Common myeloid progenitor, CD34-positive (primary cell): ENCODE data around the gene PRDM16.

Source experiments
- CTCF ChIA-PET: fragments of 350-600 bp; sonication (Branson Sonifier 250); formaldehyde crosslinking; loops from one replicate; lab custom pipeline; 2021; ENCODE audit warnings: antibody characterized with exemption; lab: Charles Lee
- POLR2A ChIA-PET: fragments of 350-600 bp; sonication (Branson Sonifier 250); formaldehyde crosslinking; loops from one replicate; lab custom pipeline; 2021; ENCODE audit warnings: antibody characterized with exemption; lab: Charles Lee
- DNase-seq, 3 donors: peaks; one replicate each; pipeline versions ENCODE4 v3.0.0 to v3.0.0-alpha.2; 2013
- H3K27ac ChIP-seq, 2 experiments: 1 replicate in 1 of 2; 2 replicates in 1 of 2; pipeline ENCODE4 v1.7.0; 2013; ENCODE audit warnings: inconsistent platforms in 2 of 2, low read length in 2 of 2, mild to moderate bottlenecking in 2 of 2, low read depth in 1 of 2, moderate library complexity in 1 of 2; ENCODE audit not compliant: severe bottlenecking in 2 of 2, insufficient read depth in 1 of 2, poor library complexity in 1 of 2
- H3K27me3 ChIP-seq, 5 experiments: replicated peaks in 2 of 5; 1 replicate in 3 of 5; 2 replicates in 2 of 5; pipeline versions ENCODE4 v1.6.1 to v1.7.0; 2013; ENCODE audit warnings: low read length in 4 of 5, mild to moderate bottlenecking in 2 of 5, moderate library complexity in 2 of 5, inconsistent platforms in 1 of 5; ENCODE audit not compliant: insufficient read depth in 5 of 5, control insufficient read depth in 4 of 5
- H3K36me3 ChIP-seq, 4 experiments: 1 replicate in 2 of 4; 2 replicates in 2 of 4; pipeline versions ENCODE4 v1.6.1 to v1.7.0; 2013; ENCODE audit warnings: low read length in 3 of 4, control low read depth in 1 of 4, mild to moderate bottlenecking in 1 of 4; ENCODE audit not compliant: control insufficient read depth in 4 of 4, insufficient read depth in 4 of 4
- H3K4me1 ChIP-seq, 4 experiments: 1 replicate in 3 of 4; 2 replicates in 1 of 4; pipeline versions ENCODE4 v1.6.1 to v1.7.1; 2013; ENCODE audit warnings: low read length in 3 of 4, mild to moderate bottlenecking in 3 of 4, control low read depth in 1 of 4, inconsistent platforms in 1 of 4, moderate library complexity in 1 of 4; ENCODE audit not compliant: control insufficient read depth in 4 of 4, insufficient read depth in 4 of 4; ENCODE audit errors: control extremely low read depth in 1 of 4
- H3K4me3 ChIP-seq, 7 experiments: 1 replicate in 4 of 7; 2 replicates in 3 of 7; pipeline versions ENCODE4 v1.5.1 to v1.7.0; 2013; ENCODE audit warnings: mild to moderate bottlenecking in 7 of 7, low read length in 6 of 7, moderate library complexity in 6 of 7, inconsistent platforms in 2 of 7, low read depth in 2 of 7, control low read depth in 1 of 7; ENCODE audit not compliant: insufficient read depth in 4 of 7, control insufficient read depth in 1 of 7; ENCODE audit errors: extremely low read depth in 1 of 7
- H3K9me3 ChIP-seq, 5 experiments: 1 replicate in 4 of 5; 2 replicates in 1 of 5; pipeline versions ENCODE4 v1.6.1 to v1.7.1; 2013; ENCODE audit warnings: low read length in 4 of 5, mild to moderate bottlenecking in 2 of 5, inconsistent platforms in 1 of 5, low read depth in 1 of 5, moderate library complexity in 1 of 5; ENCODE audit not compliant: control insufficient read depth in 4 of 5, insufficient read depth in 2 of 5; ENCODE audit errors: control extremely low read depth in 1 of 5
- WGBS: methylation state at CpG from one replicate; pipeline ENCODE4 v1.1.5; 2013; ENCODE audit not compliant: insufficient coverage; 5-methylcytosine and 5-hydroxymethylcytosine counted together

The PRDM16 gene

GRCh38 chr1:3207217-3207848 is 138.3 kb downstream of the PRDM16 start:
- 59% methylated on average over 25 of the region's 26 CpGs for WGBS
- Histone ChIP-seq H3K4me1 (peaks cover 0 to 13% (median 5%) of the 10 kb centered on the region in 4 experiments), H3K27me3 (no peaks in the 10 kb centered on the region), H3K4me3 (peak overlapping the region in 2 of 7 experiments; percentile 28 to 57), H3K27ac (no peak overlapping the region), H3K36me3 (peaks cover 0 to 4% (median 0%) of the 10 kb centered on the region in 4 experiments), H3K9me3 (no peaks in the 10 kb centered on the region)
- CTCF ChIA-PET = interaction anchor here (0.8 to 1.6 kb wide), 5 partner anchors 9 to 24 kb away, joined by 3 to 4 read pairs (median 3); no protein-coding TSS in a partner anchor
- DNase-seq = peak; percentile 37 to 56 (median 51)
- POLR2A ChIA-PET = interaction anchor here (0.6 to 1.2 kb wide), 2 partner anchors 9 to 19 kb away, joined by 3 to 4 read pairs; no protein-coding TSS in a partner anchor

GRCh38 chr1:3208819-3209200 is 139.8 kb downstream of the PRDM16 start:
- no peak overlapping the region for H3K27ac ChIP-seq
- POLR2A ChIA-PET = no interaction called here
- CTCF ChIA-PET = interaction anchor here (1.5 kb wide), 1 partner anchor 25 kb away, joined by 5 read pairs; no protein-coding TSS in a partner anchor
- H3K36me3 ChIP-seq = peaks cover 0 to 4% (median 0%) of the 10 kb centered on the region in 4 experiments
- H3K9me3 ChIP-seq = no peaks in the 10 kb centered on the region
- DNase-seq = no peak
- no peaks in the 10 kb centered on the region for H3K27me3 ChIP-seq
- WGBS = 92% methylated on average over 3 of the region's 3 CpGs
- H3K4me3 ChIP-seq = no peak overlapping the region
- H3K4me1 ChIP-seq = peaks cover 0 to 13% (median 4%) of the 10 kb centered on the region in 4 experiments

- CTCF ChIA-PET = interaction anchor here (1.5 kb wide), 1 partner anchor 26 kb away, joined by 5 read pairs; no protein-coding TSS in a partner anchor
- no peak overlapping the region for H3K27ac ChIP-seq
- peaks cover 0 to 13% (median 4%) of the 10 kb centered on the region in 4 experiments for H3K4me1 ChIP-seq
- H3K36me3 ChIP-seq = peaks cover 0 to 4% (median 0%) of the 10 kb centered on the region in 4 experiments
- no peak overlapping the region for H3K4me3 ChIP-seq
- WGBS = 93% methylated on average over 19 of the region's 19 CpGs
- no peaks in the 10 kb centered on the region for H3K27me3 ChIP-seq
- no peak for DNase-seq
- H3K9me3 ChIP-seq = no peaks in the 10 kb centered on the region
- POLR2A ChIA-PET = no interaction called here
Observed at GRCh38 chr1:3209201-3209600, 140.2 kb downstream of the PRDM16 start.

- H3K4me3 ChIP-seq = no peak overlapping the region
- 98% methylated on average over 40 of the region's 47 CpGs for WGBS
- CTCF ChIA-PET = no interaction called here
- no peak for DNase-seq
- POLR2A ChIA-PET = no interaction called here
- H3K36me3 ChIP-seq = peaks cover 0 to 4% (median 0%) of the 10 kb centered on the region in 4 experiments
- no peaks in the 10 kb centered on the region for H3K9me3 ChIP-seq
- peaks cover 0 to 25% (median 10%) of the 10 kb centered on the region in 4 experiments for H3K4me1 ChIP-seq
- H3K27ac ChIP-seq = no peak overlapping the region
- no peaks in the 10 kb centered on the region for H3K27me3 ChIP-seq
Observed at GRCh38 chr1:3211582-3212375, 142.8 kb downstream of the PRDM16 start.

GRCh38 chr1:3212453-3213355 is 143.7 kb downstream of the PRDM16 start:
- H3K27ac ChIP-seq = no peak overlapping the region
- POLR2A ChIA-PET = no interaction called here
- no peak for DNase-seq
- WGBS = 96% methylated on average over 24 of the region's 34 CpGs
- CTCF ChIA-PET = no interaction called here
- H3K36me3 ChIP-seq = peaks cover 0 to 4% (median 0%) of the 10 kb centered on the region in 4 experiments
- no peaks in the 10 kb centered on the region for H3K9me3 ChIP-seq
- peaks cover 0 to 22% (median 9%) of the 10 kb centered on the region in 4 experiments for H3K4me1 ChIP-seq
- no peaks in the 10 kb centered on the region for H3K27me3 ChIP-seq
- H3K4me3 ChIP-seq = no peak overlapping the region

GRCh38 chr1:3213730-3214129 is 144.7 kb downstream of the PRDM16 start:
- no peaks in the 10 kb centered on the region for H3K27me3 ChIP-seq
- WGBS = 92% methylated on average over 10 of the region's 16 CpGs
- H3K4me3 ChIP-seq = no peak overlapping the region
- DNase-seq = no peak
- H3K4me1 ChIP-seq = peaks cover 0 to 30% (median 14%) of the 10 kb centered on the region in 4 experiments
- peaks cover 0 to 4% (median 0%) of the 10 kb centered on the region in 4 experiments for H3K36me3 ChIP-seq
- CTCF ChIA-PET = interaction anchor here (0.7 to 1.2 kb wide), 2 partner anchors 18 to 346 kb away, joined by 3 read pairs; no protein-coding TSS in a partner anchor
- no peak overlapping the region for H3K27ac ChIP-seq
- H3K9me3 ChIP-seq = no peaks in the 10 kb centered on the region
- POLR2A ChIA-PET = no interaction called here
